IMR-90 (cell line): ENCODE data around the gene VAC14. TPM values are rescaled to one million over a fixed set of nuclear protein-coding genes. Genes with fewer than 3 reads are reported as not detected.

Experiments used
- ELK1 ChIP-seq: fragments of 150-350 bp; IDR thresholded peaks from 2 replicates; pipeline ENCODE4 v1.6.1; 2016; ENCODE audit warnings: low read depth, mild to moderate bottlenecking, low read length, moderate library complexity, borderline replicate concordance
- POLR2A ChIP-seq: IDR thresholded peaks from 2 replicates; pipeline ENCODE4 v1.6.1; 2012; ENCODE audit warnings: mild to moderate bottlenecking, low read depth, low read length
- RCOR1 ChIP-seq: IDR thresholded peaks from 2 replicates; pipeline ENCODE4 v1.6.1; 2012; ENCODE audit warnings: mild to moderate bottlenecking, low read length, improper control_type of control experiment; ENCODE audit not compliant: insufficient replicate concordance
- polyA plus RNA-seq, 3 experiments: library from polyadenylated mRNA; depleted of rRNA; stranded (reverse); fragments of >200 nt; gene quantifications; 2 replicates each; pipeline ENCODE4 v1.2.3, GENCODE V29; 2012; ENCODE audit warnings: low replicate concordance in 1 of 3
- total RNA-seq: library from RNA; depleted of rRNA; stranded (reverse); fragments of >200 nt; gene quantifications from 2 replicates; pipeline ENCODE4 v1.2.3, GENCODE V29; 2012

VAC14 gene
- total and polyA plus RNA-seq, 2 of the 4 experiments (the other 2 are of a cell fraction): 21.1 to 40.2 TPM

- no peak for TF ChIP-seq ELK1
- peak; percentile 63 for TF ChIP-seq POLR2A
- no peak for TF ChIP-seq RCOR1
Measured at GRCh38 chr16:70738083-70738977, 62.6 kb downstream of the VAC14 start (continued).
